Endodermal cell (in vitro differentiated cells): ENCODE data around the gene PLCB4. TPM values are rescaled to one million over a fixed set of nuclear protein-coding genes. Genes with fewer than 3 reads are reported as not detected.

Experiments used
- DNase-seq: peaks from one replicate; pipeline ENCODE4 v3.0.0-alpha.2; 2017
- H3K27ac ChIP-seq: 2 replicates; pipeline ENCODE4 v1.5.1; 2013; ENCODE audit warnings: mild to moderate bottlenecking, low read depth, low read length, moderate library complexity
- H3K27me3 ChIP-seq: 2 replicates; pipeline ENCODE4 v1.6.1; 2013; ENCODE audit warnings: mild to moderate bottlenecking, low read length, moderate library complexity; ENCODE audit not compliant: insufficient read depth, control insufficient read depth, poor library complexity, severe bottlenecking
- H3K36me3 ChIP-seq: 2 replicates; pipeline ENCODE4 v1.7.0; 2013; ENCODE audit warnings: mild to moderate bottlenecking, low read length, moderate library complexity; ENCODE audit not compliant: control insufficient read depth, insufficient read depth
- H3K4me1 ChIP-seq: one replicate; pipeline ENCODE4 v1.7.0; 2013; ENCODE audit warnings: low read length; ENCODE audit not compliant: control insufficient read depth, insufficient read depth
- H3K4me3 ChIP-seq: 2 replicates; pipeline ENCODE4 v1.5.1; 2013; ENCODE audit warnings: mild to moderate bottlenecking, low read length, moderate library complexity
- H3K9ac ChIP-seq: 2 replicates; pipeline ENCODE4 v1.6.1; 2013; ENCODE audit warnings: mild to moderate bottlenecking, low read length, moderate library complexity; ENCODE audit not compliant: poor library complexity, severe bottlenecking; ENCODE audit errors: extremely low read depth
- H3K9me3 ChIP-seq: 2 replicates; pipeline ENCODE4 v1.6.1; 2013; ENCODE audit warnings: mild to moderate bottlenecking, low read length, moderate library complexity; ENCODE audit not compliant: control insufficient read depth
- H3K27ac Mint-ChIP-seq: 2 replicates; pipeline ENCODE4 v1.8.0; 2020; ENCODE audit warnings: mixed read lengths
- H3K27me3 Mint-ChIP-seq: 2 replicates; pipeline ENCODE4 v1.8.0; 2021; ENCODE audit warnings: mild to moderate bottlenecking, mixed read lengths; ENCODE audit not compliant: insufficient read depth
- H3K36me3 Mint-ChIP-seq: 2 replicates; pipeline ENCODE4 v1.8.0; 2020; ENCODE audit warnings: low read depth, mixed read lengths
- H3K4me1 Mint-ChIP-seq: 2 replicates; pipeline ENCODE4 v1.8.0; 2020; ENCODE audit warnings: mixed read lengths
- H3K4me3 Mint-ChIP-seq: 2 replicates; pipeline ENCODE4 v1.8.0; 2020; ENCODE audit warnings: mild to moderate bottlenecking, moderate library complexity, mixed read lengths
- H3K9me3 Mint-ChIP-seq: 2 replicates; pipeline ENCODE4 v1.8.0; 2020; ENCODE audit warnings: mild to moderate bottlenecking, mixed read lengths
- CTCF ChIP-seq: fragments of 200-600 bp; sonication (generic); conservative IDR thresholded peaks from 2 replicates; pipeline ENCODE4 v1.5.0; 2021; ENCODE audit warnings: antibody characterized with exemption, mild to moderate bottlenecking
- WGBS, 2 experiments: methylation state at CpG; one replicate each; pipeline versions ENCODE4 v1.1.5 to v1.1.7; 2013; ENCODE audit warnings: missing lambda C conversion rate in 2 of 2, mixed read lengths in 1 of 2; ENCODE audit not compliant: insufficient coverage in 1 of 2, insufficient read length in 1 of 2; 5-methylcytosine and 5-hydroxymethylcytosine counted together
- total RNA-seq, 2 donors: library from RNA; stranded (reverse); fragmentation: NEBNext Ultra II Directional in 1 of 2; extraction: Animal tissue kit (Norgen Biotek cat#: 25700) in 1 of 2; gene quantifications; 2 replicates in 1 of 2; 3 replicates in 1 of 2; pipeline ENCODE4 v1.2.1, GENCODE V29; 2021

The PLCB4 gene
- total RNA-seq, 2 donors from 2014 or later: 14.4 to 14.6 TPM

GRCh38 chr20:9082741-9083140, 13.9 kb downstream of the PLCB4 start:
- DNase-seq: no peak
- no peaks in the 10 kb centered on the region for H3K9me3 Mint-ChIP-seq
- TF ChIP-seq CTCF: no peak
- H3K4me3 ChIP-seq: no peak overlapping the region
- H3K9ac ChIP-seq: no peak overlapping the region
- no peaks in the 10 kb centered on the region for H3K4me1 ChIP-seq
- H3K27ac Mint-ChIP-seq: no peak overlapping the region
- no peaks in the 10 kb centered on the region for H3K36me3 Mint-ChIP-seq
- H3K27me3 Mint-ChIP-seq: no peaks in the 10 kb centered on the region
- no peak overlapping the region for H3K4me3 Mint-ChIP-seq
- H3K9me3 ChIP-seq: no peaks in the 10 kb centered on the region
- no peaks in the 10 kb centered on the region for H3K27me3 ChIP-seq
- no peaks in the 10 kb centered on the region for H3K36me3 ChIP-seq
- no peaks in the 10 kb centered on the region for H3K4me1 Mint-ChIP-seq
- H3K27ac ChIP-seq: no peak overlapping the region

- Mint-ChIP-seq H3K36me3 (no peaks in the 10 kb centered on the region), H3K9me3 (no peaks in the 10 kb centered on the region), H3K27me3 (no peaks in the 10 kb centered on the region), H3K4me3 (no peak overlapping the region), H3K4me1 (peaks cover 10% of the 10 kb centered on the region), H3K27ac (no peak overlapping the region)
- Histone ChIP-seq H3K9ac (no peak overlapping the region), H3K36me3 (no peaks in the 10 kb centered on the region), H3K27ac (no peak overlapping the region), H3K9me3 (no peaks in the 10 kb centered on the region), H3K27me3 (no peaks in the 10 kb centered on the region), H3K4me1 (no peaks in the 10 kb centered on the region), H3K4me3 (no peak overlapping the region)
- no peak for TF ChIP-seq CTCF
- 80 to 96% methylated on average over 1 to 3 of the region's 3 CpGs for WGBS, 2 experiments
- no peak for DNase-seq
These were observed 18.8 kb downstream of the PLCB4 start for GRCh38 chr20:9087531-9088217.

GRCh38 chr20:9088556-9088955, 19.7 kb downstream of the PLCB4 start:
- Mint-ChIP-seq H3K36me3 (no peaks in the 10 kb centered on the region), H3K27me3 (no peaks in the 10 kb centered on the region), H3K27ac (no peak overlapping the region), H3K4me1 (peaks cover 19% of the 10 kb centered on the region), H3K9me3 (no peaks in the 10 kb centered on the region), H3K4me3 (no peak overlapping the region)
- Histone ChIP-seq H3K27ac (no peak overlapping the region), H3K4me3 (no peak overlapping the region), H3K36me3 (no peaks in the 10 kb centered on the region), H3K27me3 (no peaks in the 10 kb centered on the region), H3K4me1 (no peaks in the 10 kb centered on the region), H3K9me3 (no peaks in the 10 kb centered on the region), H3K9ac (no peak overlapping the region)
- DNase-seq: no peak
- no peak for TF ChIP-seq CTCF
